IMR-90 (cell line): ENCODE results near the gene DPYSL5. TPM values are rescaled to one million over a fixed set of nuclear protein-coding genes. Genes with fewer than 3 reads are reported as not detected.
"Not testable (repeated sequence)": the region's sequence is repeated elsewhere in the genome, so short reads cannot be mapped to it uniquely, and the experiment has no call there.

Source experiments
- ATAC-seq: fragments of 200-7000 bp; cut with Tn5 transposase; 2 replicates; pipeline ENCODE4 v1.9.1; 2020; ENCODE audit warnings: low read depth, mild to moderate bottlenecking, moderate library complexity
- BruUV-seq: library from RNA; stranded (reverse); fragments of 400-500 nt; replicated peaks from 2 replicates; lab custom pipeline; 2021; lab: Mats Ljungman, UMichigan
- CTCF ChIA-PET: fragments of 300-600 bp; formaldehyde crosslinking; extraction: SDS; loops from one replicate; lab custom pipeline; 2021; ENCODE audit warnings: antibody characterized with exemption; lab: Yijun Ruan, JAX
- POLR2A ChIA-PET: fragments of 300-600 bp; sonication (Branson Sonifier 250); formaldehyde crosslinking; loops from one replicate; lab custom pipeline; 2022; ENCODE audit warnings: antibody characterized with exemption; ENCODE audit not compliant: unreplicated experiment; lab: Charles Lee
- DNase-seq: peaks from one replicate; pipeline ENCODE4 v3.0.0; 2013
- H2AFZ ChIP-seq: replicated peaks from 2 replicates; pipeline ENCODE3; 2013; ENCODE audit warnings: low read length, mild to moderate bottlenecking; ENCODE audit not compliant: poor library complexity
- H2AK5ac ChIP-seq: 2 replicates; pipeline ENCODE4 v1.6.1; 2013; ENCODE audit warnings: low read depth, low read length, inconsistent platforms
- H2AK9ac ChIP-seq: replicated peaks from 2 replicates; pipeline ENCODE3; 2013; ENCODE audit warnings: mild to moderate bottlenecking, low read depth, low read length, moderate library complexity; ENCODE audit not compliant: poor library complexity
- H2BK120ac ChIP-seq: 2 replicates; pipeline ENCODE4 v1.6.1; 2013; ENCODE audit warnings: low read depth, low read length, inconsistent platforms
- H2BK15ac ChIP-seq: 3 replicates; pipeline ENCODE4 v1.6.1; 2013; ENCODE audit warnings: low read depth, low read length, inconsistent platforms
- H2BK20ac ChIP-seq: 2 replicates; pipeline ENCODE4 v1.6.1; 2013; ENCODE audit warnings: low read depth, mild to moderate bottlenecking, inconsistent platforms, low read length, moderate library complexity
- H2BK5ac ChIP-seq: 2 replicates; pipeline ENCODE4 v1.6.1; 2013; ENCODE audit warnings: mild to moderate bottlenecking, low read depth, low read length, inconsistent platforms; ENCODE audit not compliant: poor library complexity, severe bottlenecking
- H3K14ac ChIP-seq: replicated peaks from 2 replicates; pipeline ENCODE4 v1.6.1; 2013; ENCODE audit warnings: low read depth, low read length, inconsistent platforms
- H3K18ac ChIP-seq: 2 replicates; pipeline ENCODE4 v1.6.1; 2013; ENCODE audit warnings: low read depth, low read length, control low read depth
- H3K23ac ChIP-seq: 2 replicates; pipeline ENCODE4 v1.6.1; 2013; ENCODE audit warnings: low read depth, low read length, inconsistent platforms
- H3K27ac ChIP-seq: 2 replicates; pipeline ENCODE4 v1.5.1; 2013; ENCODE audit warnings: mild to moderate bottlenecking, control low read depth, low read length; ENCODE audit not compliant: insufficient read depth
- H3K27me3 ChIP-seq: 2 replicates; pipeline ENCODE4 v1.6.1; 2013; ENCODE audit warnings: low read length; ENCODE audit not compliant: control insufficient read depth, insufficient read depth
- H3K36me3 ChIP-seq: 2 replicates; pipeline ENCODE4 v1.6.1; 2013; ENCODE audit warnings: low read length, mixed read lengths; ENCODE audit not compliant: control insufficient read depth, insufficient read depth
- H3K4ac ChIP-seq: 2 replicates; pipeline ENCODE4 v1.6.1; 2013; ENCODE audit warnings: low read depth, low read length, inconsistent platforms
- H3K4me1 ChIP-seq: 2 replicates; pipeline ENCODE4 v1.6.1; 2013; ENCODE audit warnings: low read length, mixed read lengths; ENCODE audit not compliant: control insufficient read depth, insufficient read depth
- H3K4me2 ChIP-seq: 2 replicates; pipeline ENCODE4 v1.6.1; 2013; ENCODE audit warnings: low read depth, mild to moderate bottlenecking, control low read depth, low read length, moderate library complexity
- H3K4me3 ChIP-seq: 2 replicates; pipeline ENCODE4 v1.5.1; 2013; ENCODE audit warnings: low read depth, mild to moderate bottlenecking, control low read depth, low read length, moderate library complexity; ENCODE audit not compliant: insufficient read depth
- H3K56ac ChIP-seq: 2 replicates; pipeline ENCODE4 v1.6.1; 2013; ENCODE audit warnings: low read length, inconsistent platforms; ENCODE audit not compliant: insufficient read depth; ENCODE audit errors: extremely low read depth
- H3K79me1 ChIP-seq, 2 experiments: 2 replicates each; pipeline ENCODE4 v1.6.1; 2013; ENCODE audit warnings: low read length in 2 of 2, inconsistent platforms in 1 of 2, low read depth in 1 of 2
- H3K9ac ChIP-seq: 2 replicates; pipeline ENCODE4 v1.6.1; 2013; ENCODE audit warnings: low read depth, low read length, control low read depth
- H3K9me1 ChIP-seq: 2 replicates; pipeline ENCODE4 v1.6.1; 2013; ENCODE audit warnings: low read length, inconsistent platforms; ENCODE audit not compliant: insufficient read depth
- H3K9me3 ChIP-seq: 2 replicates; pipeline ENCODE4 v1.6.1; 2013; ENCODE audit warnings: low read length; ENCODE audit not compliant: control insufficient read depth, insufficient read depth
- H4K20me1 ChIP-seq: 2 replicates; pipeline ENCODE4 v1.6.1; 2013; ENCODE audit warnings: low read length, inconsistent platforms; ENCODE audit not compliant: insufficient read depth
- H4K5ac ChIP-seq: 2 replicates; pipeline ENCODE4 v1.6.1; 2013; ENCODE audit warnings: mild to moderate bottlenecking, low read depth, low read length, control low read depth
- H4K8ac ChIP-seq, 2 experiments: 2 replicates each; pipeline ENCODE4 v1.6.1; 2013; ENCODE audit warnings: low read depth in 2 of 2, low read length in 2 of 2, control low read depth in 1 of 2, inconsistent platforms in 1 of 2
- H4K91ac ChIP-seq: 2 replicates; pipeline ENCODE4 v1.6.1; 2013; ENCODE audit warnings: low read depth, low read length, inconsistent platforms; ENCODE audit not compliant: insufficient read depth
- WGBS, 2 experiments: methylation state at CpG; one replicate each; pipeline versions ENCODE4 v1.1.5 to v1.1.7; 2013; ENCODE audit warnings: missing lambda C conversion rate in 2 of 2; ENCODE audit not compliant: insufficient read length in 1 of 2; ENCODE audit errors: extremely low coverage in 2 of 2; 5-methylcytosine and 5-hydroxymethylcytosine counted together
- dilution Hi-C: fragments of 300-500 bp; cut with HindIII; formaldehyde crosslinking; loops from one replicate; pipeline ENCODE4 v1.14.3; 2018; ENCODE audit warnings: low sequenced_read_pairs; ENCODE audit not compliant: unreplicated experiment
- in situ Hi-C: fragments of 300-500 bp; cut with MboI; formaldehyde crosslinking; loops from 3 replicates; pipeline ENCODE4 v1.14.3; 2019; ENCODE audit warnings: low sequenced_read_pairs, inconsistent platforms, mixed read lengths
- intact Hi-C: fragments of 100-400 bp; cut with micrococcal nuclease; formaldehyde crosslinking; loops from 2 replicates; pipeline ENCODE4 v1.10.0; 2022
- polyA plus RNA-seq, 3 experiments: library from polyadenylated mRNA; depleted of rRNA; stranded (reverse); fragments of >200 nt; gene quantifications; 2 replicates each; pipeline ENCODE4 v1.2.3, GENCODE V29; 2012; ENCODE audit warnings: low replicate concordance in 1 of 3
- total RNA-seq: library from RNA; depleted of rRNA; stranded (reverse); fragments of >200 nt; gene quantifications from 2 replicates; pipeline ENCODE4 v1.2.3, GENCODE V29; 2012

The DPYSL5 gene
- total and polyA plus RNA-seq, 2 of the 4 experiments (the other 2 are of a cell fraction), result not detected

- H2AFZ ChIP-seq, H4K8ac ChIP-seq, H4K5ac ChIP-seq, H3K9me1 ChIP-seq, H2BK120ac ChIP-seq, ATAC-seq, H3K4me2 ChIP-seq, H3K4ac ChIP-seq, H2BK5ac ChIP-seq, dilution Hi-C loops, H3K36me3 ChIP-seq, H4K20me1 ChIP-seq, H3K9me3 ChIP-seq, H3K56ac ChIP-seq, H3K18ac ChIP-seq, CTCF ChIA-PET, H3K79me1 ChIP-seq, H4K91ac ChIP-seq, H3K23ac ChIP-seq, H3K9ac ChIP-seq, H3K14ac ChIP-seq, H2BK20ac ChIP-seq, in situ Hi-C loops, POLR2A ChIA-PET, H2BK15ac ChIP-seq, H3K4me1 ChIP-seq, H2AK5ac ChIP-seq, H3K4me3 ChIP-seq, BruUV-seq, H3K27ac ChIP-seq, DNase-seq, H2AK9ac ChIP-seq, intact Hi-C loops: not testable (repeated sequence)
- WGBS, 2 experiments, result no CpG with 5 or more reads among the region's 3 CpGs
- H3K27me3 ChIP-seq, result peaks cover 60% of the 10 kb centered on the region
Observed at GRCh38 chr2:26882220-26882619, 34.3 kb downstream of the DPYSL5 start.
